Inferior parietal cortex (tissue), 1 donor: ENCODE data around the gene GOLGA8T.
"Not testable (repeated sequence)": the region's sequence is repeated elsewhere in the genome, so short reads cannot be mapped to it uniquely, and the experiment has no call there.

ENCODE experiments used
- DNase-seq: peaks from one replicate; pipeline ENCODE4 v3.0.0-alpha.2; 2016; ENCODE audit errors: extremely low spot score

The GOLGA8T gene

DNA sequence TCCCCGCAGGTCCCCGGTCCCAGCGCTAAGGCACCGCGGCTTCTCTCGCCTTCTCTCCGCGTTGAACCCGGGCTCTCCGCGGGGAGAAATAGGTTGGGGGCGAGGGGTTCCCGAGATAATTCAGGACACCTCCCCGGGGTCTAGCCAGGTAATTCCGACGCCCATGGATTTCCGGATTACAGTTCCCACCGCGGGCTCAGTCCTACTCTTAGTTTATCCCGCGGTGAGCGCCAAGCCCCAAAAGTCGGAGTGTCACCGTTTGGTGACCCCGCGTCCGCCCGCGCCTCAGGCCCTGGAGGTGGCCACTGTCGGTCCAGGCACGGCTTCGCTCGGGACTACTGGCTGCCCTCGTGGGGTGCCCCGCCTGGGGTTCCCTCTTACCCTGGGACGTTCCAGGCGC is 56.8 kb downstream of the GOLGA8T start:
- DNase-seq, result not testable (repeated sequence)

DNA sequence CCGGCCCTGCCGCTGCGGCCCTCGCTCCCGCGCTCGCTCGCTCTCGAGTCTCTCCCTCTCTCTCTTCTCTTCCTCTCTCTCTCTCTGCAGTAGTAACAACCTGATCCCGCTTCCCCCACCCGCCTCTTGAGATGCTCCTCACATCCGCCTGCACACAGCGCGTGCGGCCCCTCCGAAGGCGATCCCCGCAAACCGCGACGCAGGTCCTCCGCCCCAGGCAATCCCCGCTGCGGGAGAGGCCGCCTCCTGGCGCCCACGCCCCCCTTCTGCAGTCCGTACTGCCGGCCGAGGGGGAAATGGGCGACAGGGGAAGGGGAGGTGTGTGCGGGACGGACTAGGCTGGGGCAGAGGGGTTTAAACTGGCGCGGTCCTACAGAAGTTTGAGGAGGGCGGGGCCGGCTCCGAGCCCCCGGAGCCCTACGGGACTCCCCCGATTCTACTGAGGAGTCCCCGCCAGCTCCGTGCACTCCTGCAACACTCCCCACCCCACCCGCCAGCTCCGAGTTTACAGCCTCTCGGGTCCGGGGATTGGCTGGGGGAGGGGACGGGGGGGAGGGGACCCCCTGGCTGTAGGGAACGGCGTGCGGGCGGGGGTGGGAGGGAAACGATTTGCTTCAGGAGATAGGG is 57.4 kb downstream of the GOLGA8T start:
- DNase-seq, result not testable (repeated sequence)

DNA sequence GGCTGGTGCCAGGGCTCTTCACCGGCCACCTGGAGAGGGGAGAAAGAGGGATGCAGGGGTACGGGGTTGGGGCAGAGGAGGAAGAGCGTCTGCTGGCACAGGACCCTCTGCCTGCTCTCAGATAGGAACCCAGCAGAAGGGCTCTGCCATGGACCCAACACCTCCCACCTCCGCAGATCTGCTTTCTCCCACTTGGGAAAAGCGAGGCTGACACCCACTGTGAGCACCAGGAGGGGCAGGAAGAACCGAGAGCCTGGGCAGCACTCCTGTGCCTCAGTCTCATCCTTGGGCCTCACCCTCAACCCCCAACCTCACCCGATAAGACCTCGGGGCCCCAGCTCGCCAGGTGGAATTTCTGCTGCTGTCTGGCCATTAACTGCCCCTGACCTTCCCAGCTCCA is 58.0 kb downstream of the GOLGA8T start:
- DNase-seq, result not testable (repeated sequence)
